GM10248 (cell line): ENCODE data around the gene EPHA4.

Experiments used
- CTCF ChIA-PET: fragments of 300-600 bp; sonication (Branson Sonifier 250); formaldehyde crosslinking; extraction: SDS; loops from one replicate; lab custom pipeline; 2021; ENCODE audit warnings: antibody characterized with exemption; lab: Yijun Ruan, JAX
- POLR2A ChIA-PET: fragments of 350-650 bp; sonication (Branson Sonifier 250); formaldehyde crosslinking; extraction: SDS; loops from one replicate; lab custom pipeline; 2020; ENCODE audit warnings: antibody characterized with exemption; lab: Yijun Ruan, JAX
- DNase-seq: peaks from one replicate; pipeline ENCODE4 v3.0.0; 2012; ENCODE audit errors: extremely low spot score
- CTCF ChIP-seq: IDR thresholded peaks from 2 replicates; pipeline ENCODE4 v1.5.1; 2012; ENCODE audit warnings: mild to moderate bottlenecking, low read depth; ENCODE audit errors: extremely low read depth, missing control alignments, control extremely low read depth

Gene EPHA4

DNA sequence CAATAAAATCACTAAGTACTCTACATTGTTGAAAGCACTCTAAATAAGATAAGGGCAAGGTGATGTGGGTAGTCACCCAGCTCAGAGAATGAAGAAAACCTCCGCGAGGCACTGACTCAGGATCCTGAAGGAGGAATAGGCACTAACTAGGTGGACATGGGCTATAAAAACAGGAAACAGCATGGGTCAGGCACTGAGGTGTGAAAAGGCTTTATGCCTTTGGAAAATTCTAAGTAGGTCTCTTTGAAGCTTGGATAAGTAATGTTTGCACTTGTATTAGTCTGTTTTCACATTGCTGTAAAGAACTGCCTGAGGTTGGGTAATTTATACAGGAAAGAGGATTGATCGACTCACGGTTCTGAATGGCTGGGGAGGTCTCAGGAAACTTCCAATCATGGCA is 161.6 kb downstream of the EPHA4 start:
- DNase-seq = no peak
- TF ChIP-seq CTCF = no peak
- ChIA-PET CTCF (no interaction called here), POLR2A (no interaction called here)

GRCh38 chr2:221407765-221408164 is 164.3 kb downstream of the EPHA4 start:
- DNase-seq = no peak
- ChIA-PET CTCF (no interaction called here), POLR2A (no interaction called here)
- TF ChIP-seq CTCF = no peak

DNA sequence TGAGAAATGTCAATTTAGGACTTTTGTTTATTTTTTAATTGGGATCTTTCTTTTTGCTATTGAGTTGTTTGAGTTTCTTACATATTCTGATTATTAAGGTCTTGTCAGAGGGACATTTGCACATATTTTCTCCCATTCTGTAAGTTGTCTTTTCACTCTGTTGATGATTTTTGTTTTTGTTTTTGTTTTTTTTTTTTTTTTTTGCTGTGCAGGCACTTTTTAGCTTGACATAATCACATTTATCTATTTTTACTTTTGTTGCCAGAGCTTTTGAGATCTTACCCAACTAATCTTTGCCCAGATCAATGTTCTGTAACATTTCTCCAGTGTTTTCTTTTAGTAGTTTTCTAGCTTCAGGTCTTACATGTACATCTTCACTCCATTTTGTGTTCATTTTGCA is 166.6 kb downstream of the EPHA4 start:
- DNase-seq = no peak
- ChIA-PET POLR2A (no interaction called here), CTCF (no interaction called here)
- no peak for TF ChIP-seq CTCF

GRCh38 chr2:221402072-221402471 is 170.0 kb downstream of the EPHA4 start:
- DNase-seq = no peak
- ChIA-PET CTCF (no interaction called here), POLR2A (no interaction called here)
- no peak for TF ChIP-seq CTCF

GRCh38 chr2:221400411-221400810 is 171.7 kb downstream of the EPHA4 start:
- CTCF ChIA-PET = interaction anchor here (1.3 kb wide), 1 partner anchor 10 kb away, joined by 3 read pairs; no protein-coding TSS in a partner anchor
- no peak for DNase-seq
- TF ChIP-seq CTCF = no peak
- POLR2A ChIA-PET = no interaction called here

DNA sequence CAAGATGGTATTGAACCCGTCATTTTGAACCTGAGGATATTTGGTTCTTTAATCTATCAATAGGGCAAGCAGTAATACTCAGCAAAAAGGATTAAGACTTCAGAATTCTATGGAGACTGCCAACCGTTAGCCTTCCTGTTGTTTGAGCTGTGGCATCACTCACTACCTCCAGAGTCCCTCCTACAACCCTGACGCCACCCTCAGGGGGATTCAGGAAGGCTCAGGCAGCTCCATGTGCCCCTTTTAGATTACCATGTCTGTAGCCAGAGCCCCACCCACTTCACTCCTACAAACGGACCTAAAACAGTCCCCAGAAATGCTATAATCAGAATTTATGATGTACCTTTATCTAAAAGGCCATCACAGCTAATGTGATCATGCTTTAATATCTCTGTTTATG is 172.9 kb downstream of the EPHA4 start:
- ChIA-PET CTCF (interaction anchor here (1.5 kb wide), 1 partner anchor 40 kb away, joined by 3 read pairs; no protein-coding TSS in a partner anchor), POLR2A (no interaction called here)
- no peak for DNase-seq
- no peak for TF ChIP-seq CTCF

- no peak for DNase-seq
- no peak for TF ChIP-seq CTCF
- ChIA-PET CTCF (no interaction called here), POLR2A (no interaction called here)
Measured at GRCh38 chr2:221397187-221397586, 174.9 kb downstream of the EPHA4 start.
